OCI-LY1 (cell line): ENCODE measurements around the gene KRT4.

ENCODE experiments used
- EZH2 ChIP-seq: fragments of 200-600 bp; sonication (generic), shearing (Covaris generic); IDR thresholded peaks from 2 replicates; pipeline ENCODE4 v1.8.0; 2017; ENCODE audit warnings: borderline replicate concordance, mixed run types, mild to moderate bottlenecking, antibody characterized with exemption, low read length, moderate library complexity, mixed read lengths
- TF ChIP-seq, protein P1 (sequence below): fragments of 200-600 bp; sonication (generic), shearing (Covaris generic); IDR thresholded peaks from 2 replicates; pipeline ENCODE4 v1.5.1; 2017; ENCODE audit warnings: mild to moderate bottlenecking, antibody characterized with exemption, low read length, moderate library complexity, mixed read lengths

DNA sequence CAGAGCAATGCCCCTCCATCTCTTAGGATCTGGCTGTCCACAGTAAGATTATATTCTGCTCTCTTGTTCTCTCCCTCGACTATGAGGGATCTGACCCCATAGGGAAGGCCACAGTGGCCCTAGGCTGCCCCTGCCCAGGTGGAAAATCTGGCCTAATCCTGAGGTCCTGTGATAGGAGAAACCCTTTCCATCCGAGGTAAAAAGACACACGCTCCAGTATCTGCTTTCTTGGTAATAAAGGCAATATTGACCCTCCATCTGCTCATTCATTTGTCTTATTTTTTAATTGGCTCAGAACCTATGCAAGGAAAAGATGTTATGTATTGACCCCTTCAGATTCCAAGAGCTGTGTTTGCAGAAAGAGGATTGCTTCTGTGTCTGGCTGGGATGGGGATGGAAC is 46.5 kb downstream of the KRT4 start:
- TF ChIP-seq EZH2: no peak
- TF ChIP-seq, protein P1, sequence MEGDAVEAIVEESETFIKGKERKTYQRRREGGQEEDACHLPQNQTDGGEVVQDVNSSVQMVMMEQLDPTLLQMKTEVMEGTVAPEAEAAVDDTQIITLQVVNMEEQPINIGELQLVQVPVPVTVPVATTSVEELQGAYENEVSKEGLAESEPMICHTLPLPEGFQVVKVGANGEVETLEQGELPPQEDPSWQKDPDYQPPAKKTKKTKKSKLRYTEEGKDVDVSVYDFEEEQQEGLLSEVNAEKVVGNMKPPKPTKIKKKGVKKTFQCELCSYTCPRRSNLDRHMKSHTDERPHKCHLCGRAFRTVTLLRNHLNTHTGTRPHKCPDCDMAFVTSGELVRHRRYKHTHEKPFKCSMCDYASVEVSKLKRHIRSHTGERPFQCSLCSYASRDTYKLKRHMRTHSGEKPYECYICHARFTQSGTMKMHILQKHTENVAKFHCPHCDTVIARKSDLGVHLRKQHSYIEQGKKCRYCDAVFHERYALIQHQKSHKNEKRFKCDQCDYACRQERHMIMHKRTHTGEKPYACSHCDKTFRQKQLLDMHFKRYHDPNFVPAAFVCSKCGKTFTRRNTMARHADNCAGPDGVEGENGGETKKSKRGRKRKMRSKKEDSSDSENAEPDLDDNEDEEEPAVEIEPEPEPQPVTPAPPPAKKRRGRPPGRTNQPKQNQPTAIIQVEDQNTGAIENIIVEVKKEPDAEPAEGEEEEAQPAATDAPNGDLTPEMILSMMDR: no peak
